HepG2 (cell line): Measurements from ENCODE around the gene EMC1. TPM values are rescaled to one million over a fixed set of nuclear protein-coding genes. Genes with fewer than 3 reads are reported as not detected.

ENCODE experiments used
- ATRX ChIP-seq: sonication (generic); formaldehyde crosslinking; IDR thresholded peaks from 2 replicates; pipeline ENCODE4 v1.4.0; 2020; ENCODE audit warnings: missing genetic modification reagents, borderline replicate concordance
- GFI1 ChIP-seq: sonication (generic); formaldehyde crosslinking; IDR thresholded peaks from 2 replicates; pipeline ENCODE4 v1.5.0; 2020; ENCODE audit warnings: missing genetic modification reagents, mild to moderate bottlenecking, borderline replicate concordance
- GPBP1L1 ChIP-seq: sonication (generic); formaldehyde crosslinking; IDR thresholded peaks from 2 replicates; pipeline ENCODE4 v1.5.0; 2020; ENCODE audit warnings: mild to moderate bottlenecking, missing genetic modification reagents
- GPN1 ChIP-seq: sonication (generic); formaldehyde crosslinking; IDR thresholded peaks from 2 replicates; pipeline ENCODE4 v1.5.1; 2020; ENCODE audit warnings: missing genetic modification reagents, borderline replicate concordance
- GTF2F1 ChIP-seq: fragments of 150-350 bp; IDR thresholded peaks from 2 replicates; pipeline ENCODE4 v1.6.1; 2014; ENCODE audit warnings: low read length
- HNRNPK ChIP-seq: fragments of 200-400 bp; formaldehyde crosslinking; IDR thresholded peaks from 2 replicates; pipeline ENCODE4 v1.6.1; 2018; ENCODE audit warnings: low read length, low read depth, moderate library complexity, mild to moderate bottlenecking; ENCODE audit not compliant: poor library complexity, severe bottlenecking
- HOXA9 ChIP-seq: sonication (generic); formaldehyde crosslinking; IDR thresholded peaks from 2 replicates; pipeline ENCODE4 v1.8.1; 2022; ENCODE audit warnings: missing genetic modification reagents, mild to moderate bottlenecking, moderate library complexity, borderline replicate concordance
- HOXD1 ChIP-seq: sonication (generic); formaldehyde crosslinking; IDR thresholded peaks from 2 replicates; pipeline ENCODE4 v1.5.0; 2020; ENCODE audit warnings: missing genetic modification reagents
- JUND ChIP-seq: sonication (generic); formaldehyde crosslinking; IDR thresholded peaks from 2 replicates; pipeline ENCODE4 v1.8.0; 2022; ENCODE audit warnings: mild to moderate bottlenecking, missing genetic modification reagents
- KMT2A ChIP-seq: sonication (generic); formaldehyde crosslinking; IDR thresholded peaks from 2 replicates; pipeline ENCODE4 v1.4.0; 2020; ENCODE audit warnings: missing genetic modification reagents
- LCORL ChIP-seq, 2 experiments: fragments of 450-650 bp in 1 of 2; sonication (generic) in 1 of 2; formaldehyde crosslinking in 1 of 2; IDR thresholded peaks; 2 replicates each; pipeline versions ENCODE4 v1.5.0 to v1.6.1; 2017 to 2020; ENCODE audit warnings: antibody characterized with exemption in 1 of 2, missing genetic modification reagents in 1 of 2
- MTA1 ChIP-seq: sonication (generic); formaldehyde crosslinking; IDR thresholded peaks from 2 replicates; pipeline ENCODE4 v1.4.0; 2020; ENCODE audit warnings: missing genetic modification reagents, mild to moderate bottlenecking, borderline replicate concordance
- MTA3 ChIP-seq: sonication (generic); formaldehyde crosslinking; IDR thresholded peaks from 2 replicates; pipeline ENCODE4 v1.4.0; 2020; ENCODE audit warnings: missing genetic modification reagents
- POLR2G ChIP-seq: fragments of 200-400 bp; formaldehyde crosslinking; IDR thresholded peaks from 2 replicates; pipeline ENCODE4 v1.6.1; 2018; ENCODE audit warnings: mild to moderate bottlenecking, low read depth, low read length, moderate library complexity
- RELA ChIP-seq: sonication (generic); formaldehyde crosslinking; IDR thresholded peaks from 2 replicates; pipeline ENCODE4 v1.4.0; 2020; ENCODE audit warnings: missing genetic modification reagents
- RFXANK ChIP-seq: IDR thresholded peaks from 2 replicates; pipeline ENCODE4 v1.6.1; 2016
- RFXAP ChIP-seq: sonication (generic); formaldehyde crosslinking; IDR thresholded peaks from 2 replicates; pipeline ENCODE4 v1.4.0; 2020; ENCODE audit warnings: missing genetic modification reagents, borderline replicate concordance
- RORA ChIP-seq: sonication (generic); formaldehyde crosslinking; IDR thresholded peaks from 2 replicates; pipeline ENCODE4 v1.5.0; 2020; ENCODE audit warnings: mild to moderate bottlenecking, missing genetic modification reagents, moderate library complexity
- TEF ChIP-seq: sonication (generic); formaldehyde crosslinking; IDR thresholded peaks from 2 replicates; pipeline ENCODE4 v1.5.0; 2020; ENCODE audit warnings: missing genetic modification reagents
- ZNF138 ChIP-seq: sonication (generic); formaldehyde crosslinking; IDR thresholded peaks from 2 replicates; pipeline ENCODE4 v1.5.0; 2020; ENCODE audit warnings: mild to moderate bottlenecking, low read depth, missing genetic modification reagents
- ZNF251 ChIP-seq: sonication (generic); formaldehyde crosslinking; IDR thresholded peaks from 2 replicates; pipeline ENCODE4 v1.9.0; 2021; ENCODE audit warnings: mild to moderate bottlenecking, missing genetic modification reagents
- ZNF337 ChIP-seq: sonication (generic); formaldehyde crosslinking; IDR thresholded peaks from 2 replicates; pipeline ENCODE4 v1.5.1; 2020; ENCODE audit warnings: missing genetic modification reagents, low read depth, mild to moderate bottlenecking, borderline replicate concordance
- ZNF362 ChIP-seq: sonication (generic); formaldehyde crosslinking; IDR thresholded peaks from 2 replicates; pipeline ENCODE4 v1.4.0; 2020; ENCODE audit warnings: missing genetic modification reagents, mild to moderate bottlenecking, borderline replicate concordance
- ZNF691 ChIP-seq: sonication (generic); formaldehyde crosslinking; IDR thresholded peaks from 2 replicates; pipeline ENCODE4 v1.4.0; 2020; ENCODE audit warnings: missing genetic modification reagents, low read depth, mild to moderate bottlenecking, borderline replicate concordance
- ZNF75D ChIP-seq: sonication (generic); formaldehyde crosslinking; IDR thresholded peaks from 2 replicates; pipeline ENCODE4 v1.8.1; 2023; ENCODE audit warnings: missing genetic modification reagents, mild to moderate bottlenecking, borderline replicate concordance
- ZNF788 ChIP-seq: sonication (generic); formaldehyde crosslinking; IDR thresholded peaks from 2 replicates; pipeline ENCODE4 v1.5.0; 2020; ENCODE audit warnings: mild to moderate bottlenecking, missing genetic modification reagents, borderline replicate concordance
- polyA plus RNA-seq, 8 experiments: library from polyadenylated mRNA; depleted of rRNA in 3 of 8; stranded (reverse) in 7 of 8; unstranded in 1 of 8; fragments of >200 nt; fragmentation: Illumina TruSeq in 4 of 8; extraction: Trizol in 4 of 8; gene quantifications; 2 replicates each; pipeline versions ENCODE4 v1.2.1 to v1.2.3, GENCODE V29; 2011 to 2016; ENCODE audit warnings: low read depth in 4 of 8, missing spikeins in 1 of 8, mixed read lengths in 1 of 8; ENCODE audit not compliant: insufficient read depth in 1 of 8
- total RNA-seq, 5 experiments: library from RNA; depleted of rRNA; stranded (reverse); fragments of >200 nt; fragmentation: Illumina TruSeq; extraction: Trizol; gene quantifications; 2 replicates each; pipeline ENCODE4 v1.2.3, GENCODE V29; 2016; ENCODE audit warnings: low read depth in 1 of 5

Gene EMC1
- total and polyA plus RNA-seq, 2 of the 13 experiments (the other 11 are each of a cell fraction or from before 2014, with no cell fraction given) = 38.0 to 61.3 TPM

- no peak for TF ChIP-seq ZNF138 (CRISPR knock-in tag)
- TF ChIP-seq ZNF788 (CRISPR knock-in tag) = no peak; the same call in 1 of the 2 replicates
- TF ChIP-seq ZNF362 (CRISPR knock-in tag) = peak; percentile 38; the same call in 1 of the 2 replicates
- no peak for TF ChIP-seq ZNF75D (CRISPR knock-in tag)
- TF ChIP-seq RFXANK (CRISPR knock-in tag) = peak; percentile 46; the same call in 1 of the 2 replicates
- no peak for TF ChIP-seq RFXAP
- no peak for TF ChIP-seq TEF (CRISPR knock-in tag)
- TF ChIP-seq HNRNPK = peak; percentile 78
- no peak; the same call in 1 of the 2 replicates for TF ChIP-seq GPN1
- no peak for TF ChIP-seq MTA3 (CRISPR knock-in tag)
- no peak for TF ChIP-seq ZNF251 (CRISPR knock-in tag)
- no peak for TF ChIP-seq LCORL (IDR thresholded peaks at IDR 0.05)
- TF ChIP-seq LCORL (CRISPR knock-in tag; IDR thresholded peaks at IDR 0.05) = peak; percentile 68; the same call in 1 of the 2 replicates
- TF ChIP-seq ATRX (CRISPR knock-in tag) = no peak
- peak; percentile 77; the same call in 1 of the 2 replicates for TF ChIP-seq HOXA9
- peak; percentile 49; the same call in 1 of the 2 replicates for TF ChIP-seq HOXD1
- TF ChIP-seq JUND (CRISPR knock-in tag) = peak; percentile 52; the same call in 1 of the 2 replicates
- TF ChIP-seq GFI1 (CRISPR knock-in tag) = no peak
- peak; percentile 93 for TF ChIP-seq KMT2A (CRISPR knock-in tag)
- TF ChIP-seq MTA1 (CRISPR knock-in tag) = no peak
- TF ChIP-seq GPBP1L1 (CRISPR knock-in tag) = no peak
- no peak for TF ChIP-seq RELA
- TF ChIP-seq POLR2G = peak; percentile 95
- peak; percentile 71; the same call in 1 of the 2 replicates for TF ChIP-seq ZNF337 (CRISPR knock-in tag)
- no peak for TF ChIP-seq GTF2F1
- peak; percentile 22; the same call in 1 of the 2 replicates for TF ChIP-seq ZNF691 (CRISPR knock-in tag)
- no peak for TF ChIP-seq RORA
Observed at GRCh38 chr1:19251305-19252196, at the start of gene EMC1, which contains the start of gene MRTO4 (continued).
